GM23338 (cell line): Measurements from ENCODE around the gene RASIP1. TPM values are rescaled to one million over a fixed set of nuclear protein-coding genes. Genes with fewer than 3 reads are reported as not detected.

Experiments
- ATAC-seq: fragments of 200-7000 bp; cut with Tn5 transposase; 3 replicates; pipeline ENCODE4 v1.9.1; 2020
- DNase-seq: peaks from one replicate; pipeline ENCODE4 v3.0.0-alpha.2; 2015; ENCODE audit warnings: low spot score
- H2AFZ ChIP-seq: fragments of 200-600 bp; sonication (generic); 2 replicates; pipeline ENCODE4 v1.8.0; 2016; ENCODE audit warnings: antibody characterized with exemption, mild to moderate bottlenecking, moderate library complexity
- H3F3A ChIP-seq: fragments of 200-600 bp; sonication (generic); replicated peaks from 2 replicates; pipeline ENCODE4 v1.8.0; 2017; ENCODE audit warnings: antibody characterized with exemption, mixed run types, low read depth
- H3K27ac ChIP-seq: fragments of 200-600 bp; sonication (generic); 2 replicates; pipeline ENCODE4 v1.6.1; 2016; ENCODE audit warnings: low read depth
- H3K27me3 ChIP-seq: fragments of 200-600 bp; sonication (generic); 2 replicates; pipeline ENCODE4 v1.8.0; 2016; ENCODE audit warnings: mild to moderate bottlenecking, mixed run types, moderate library complexity; ENCODE audit not compliant: insufficient read depth
- H3K36me3 ChIP-seq: fragments of 200-600 bp; sonication (generic); 2 replicates; pipeline ENCODE4 v1.8.0; 2016; ENCODE audit warnings: mild to moderate bottlenecking; ENCODE audit not compliant: insufficient read depth
- H3K4me1 ChIP-seq: fragments of 200-600 bp; sonication (generic); 2 replicates; pipeline ENCODE4 v1.8.0; 2016; ENCODE audit warnings: mild to moderate bottlenecking, moderate library complexity; ENCODE audit not compliant: insufficient read depth
- H3K4me2 ChIP-seq: fragments of 200-600 bp; sonication (generic); 2 replicates; pipeline ENCODE4 v1.7.1; 2017; ENCODE audit warnings: mixed run types
- H3K4me3 ChIP-seq: fragments of 200-600 bp; sonication (generic); 2 replicates; pipeline ENCODE4 v1.6.1; 2016; ENCODE audit warnings: mixed run types
- H3K79me2 ChIP-seq: fragments of 200-600 bp; sonication (generic); replicated peaks from 2 replicates; pipeline ENCODE4 v1.8.0; 2017; ENCODE audit warnings: mild to moderate bottlenecking; ENCODE audit not compliant: insufficient read depth
- H3K9me2 ChIP-seq: fragments of 200-600 bp; sonication (generic); 2 replicates; pipeline ENCODE4 v1.8.0; 2017; ENCODE audit not compliant: insufficient read depth
- H4K20me1 ChIP-seq: fragments of 200-600 bp; sonication (generic); replicated peaks from 2 replicates; pipeline ENCODE4 v1.8.0; 2017; ENCODE audit warnings: mild to moderate bottlenecking; ENCODE audit not compliant: insufficient read depth
- H3K27ac Mint-ChIP-seq: 2 replicates; pipeline ENCODE4 v1.8.0; 2020; ENCODE audit warnings: inconsistent platforms, mild to moderate bottlenecking, moderate library complexity, mixed read lengths
- H3K27me3 Mint-ChIP-seq: 3 replicates; pipeline ENCODE4 v1.8.0; 2022; ENCODE audit warnings: low read depth, mild to moderate bottlenecking, moderate library complexity, mixed read lengths, inconsistent platforms; ENCODE audit not compliant: insufficient read depth, poor library complexity
- H3K36me3 Mint-ChIP-seq: 3 replicates; pipeline ENCODE4 v1.8.0; 2021; ENCODE audit warnings: low read depth, mild to moderate bottlenecking, inconsistent platforms, moderate library complexity, mixed read lengths
- H3K4me1 Mint-ChIP-seq: 3 replicates; pipeline ENCODE4 v1.8.0; 2020; ENCODE audit warnings: mild to moderate bottlenecking, inconsistent platforms, mixed read lengths
- H3K4me3 Mint-ChIP-seq: 3 replicates; pipeline ENCODE4 v1.8.0; 2021; ENCODE audit warnings: moderate library complexity, mild to moderate bottlenecking, inconsistent platforms, mixed read lengths
- H3K9me3 Mint-ChIP-seq: 3 replicates; pipeline ENCODE4 v1.8.0; 2020; ENCODE audit warnings: moderate library complexity, mild to moderate bottlenecking, inconsistent platforms, mixed read lengths
- CREB1 ChIP-seq: fragments of 250-450 bp; sonication (Bioruptor Pico); IDR thresholded peaks from 2 replicates; pipeline ENCODE4 v1.5.0; 2020; ENCODE audit warnings: low read depth, mild to moderate bottlenecking, moderate library complexity
- EZH2 ChIP-seq: fragments of 200-600 bp; sonication (generic); IDR thresholded peaks from one replicate; pipeline ENCODE4 v1.8.0; 2017; ENCODE audit warnings: antibody characterized with exemption, mild to moderate bottlenecking, low read depth; ENCODE audit not compliant: unreplicated experiment
- EZH2phosphoT487 ChIP-seq: fragments of 200-600 bp; sonication (generic); IDR thresholded peaks from one replicate; pipeline ENCODE4 v1.8.1; 2018; ENCODE audit warnings: antibody characterized with exemption; ENCODE audit not compliant: unreplicated experiment
- JUNB ChIP-seq: IDR thresholded peaks from one replicate; pipeline ENCODE4 v1.6.1; 2016; ENCODE audit warnings: antibody characterized with exemption; ENCODE audit not compliant: unreplicated experiment
- NANOG ChIP-seq: IDR thresholded peaks from 2 replicates; pipeline ENCODE4 v1.6.1; 2016; ENCODE audit warnings: antibody characterized with exemption, borderline replicate concordance
- POLR2AphosphoS5 ChIP-seq: IDR thresholded peaks from 2 replicates; pipeline ENCODE4 v1.6.1; 2016; ENCODE audit warnings: antibody characterized with exemption, low read depth
- STAT1 ChIP-seq: IDR thresholded peaks from one replicate; pipeline ENCODE4 v1.6.1; 2016; ENCODE audit warnings: antibody characterized with exemption; ENCODE audit not compliant: unreplicated experiment
- ZNF114 ChIP-seq: fragments of 250-450 bp; sonication (Bioruptor Pico); IDR thresholded peaks from 2 replicates; pipeline ENCODE4 v1.5.0; 2020; ENCODE audit warnings: mild to moderate bottlenecking, moderate library complexity
- ZNF331 ChIP-seq: fragments of 250-450 bp; sonication (Bioruptor Pico); IDR thresholded peaks from 2 replicates; pipeline ENCODE4 v1.5.0; 2020; ENCODE audit warnings: low read depth, mild to moderate bottlenecking, moderate library complexity
- polyA plus RNA-seq: library from polyadenylated mRNA; unstranded; fragments of >200 nt; fragmentation: Nextera tagmentation; extraction: Ambion mirVana; gene quantifications from 2 replicates; pipeline ENCODE4 v1.2.1, GENCODE V29; 2016
- total RNA-seq: library from RNA; depleted of rRNA; stranded (reverse); fragments of >200 nt; shearing (Covaris generic); gene quantifications from 2 replicates; pipeline ENCODE4 v1.2.3, GENCODE V29; 2014
- TF ChIP-seq, protein P1 (sequence below): fragments of 250-450 bp; sonication (Bioruptor Pico); IDR thresholded peaks from 2 replicates; pipeline ENCODE4 v1.5.0; 2020; ENCODE audit warnings: mild to moderate bottlenecking, moderate library complexity
- TF ChIP-seq, protein P2 (sequence below): IDR thresholded peaks from 2 replicates; pipeline ENCODE4 v1.6.1; 2016; ENCODE audit warnings: antibody characterized with exemption
- TF ChIP-seq, protein P3 (sequence below): IDR thresholded peaks from one replicate; pipeline ENCODE4 v1.6.1; 2018; ENCODE audit warnings: antibody characterized with exemption; ENCODE audit not compliant: unreplicated experiment
- TF ChIP-seq, protein P4 (sequence below), 2 experiments: fragments of 200-600 bp in 1 of 2; sonication (generic) in 1 of 2; conservative IDR thresholded peaks; 2 replicates each; pipeline versions ENCODE4 v1.5.1 to v1.6.1; 2016 to 2017; ENCODE audit warnings: antibody characterized with exemption in 2 of 2, low read depth in 2 of 2, mild to moderate bottlenecking in 2 of 2, moderate library complexity in 1 of 2

Gene RASIP1
- total and polyA plus RNA-seq, 2 experiments from 2014 or later: 9.2 to 14.8 TPM

DNA sequence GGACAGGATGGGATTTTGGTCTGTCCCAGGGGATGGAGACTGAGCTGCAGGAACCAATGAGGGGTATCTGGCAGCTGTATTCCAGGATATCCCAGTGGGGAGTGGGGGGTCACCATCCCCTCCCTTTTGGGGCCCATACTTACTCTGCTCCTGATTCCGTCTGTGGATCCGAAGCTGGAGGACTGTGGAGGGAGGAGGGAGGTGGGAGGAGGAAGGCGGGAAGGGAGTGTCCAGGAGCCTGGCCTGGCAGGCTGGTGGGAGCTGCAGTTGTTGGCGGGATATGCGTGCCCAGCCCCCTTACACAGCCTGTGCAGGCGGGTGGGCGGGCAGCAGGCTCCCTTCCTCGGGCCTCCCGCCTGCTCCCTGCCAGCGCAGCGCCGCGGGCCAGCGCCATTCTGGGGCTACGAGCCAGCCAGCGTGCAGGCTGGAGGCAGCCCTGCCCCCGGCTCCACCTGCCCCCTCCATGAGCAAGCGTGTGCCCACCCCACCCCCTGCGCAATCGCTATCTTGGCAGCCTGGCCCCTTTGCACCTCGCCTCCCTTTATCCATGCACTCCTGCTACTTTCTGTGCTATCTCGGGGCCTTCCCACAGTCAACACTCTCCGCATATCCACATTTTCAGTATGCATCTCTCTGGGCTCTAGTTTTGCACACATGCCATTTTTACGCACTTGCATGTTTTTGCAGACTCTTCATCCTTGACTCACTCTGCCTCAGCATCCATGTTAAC lies 23.7 kb downstream of the RASIP1 start:
- Mint-ChIP-seq H3K36me3 (no peaks in the 10 kb centered on the region; the same call in 2 of the 3 replicates), H3K27me3 (peaks cover 34% of the 10 kb centered on the region), H3K4me1 (peaks cover 44% of the 10 kb centered on the region), H3K27ac (no peak overlapping the region), H3K9me3 (peaks cover 3% of the 10 kb centered on the region; the same call in 1 of the 3 replicates), H3K4me3 (peak overlapping the region; percentile 64)
- Histone ChIP-seq H4K20me1 (no peaks in the 10 kb centered on the region), H3K79me2 (no peaks in the 10 kb centered on the region), H3K27ac (no peak overlapping the region), H3K36me3 (no peaks in the 10 kb centered on the region), H3K9me2 (no peaks in the 10 kb centered on the region), H2AFZ (peak overlapping the region; percentile 90), H3K4me2 (peak overlapping the region; percentile 86), H3F3A (peaks cover 10% of the 10 kb centered on the region; the same call in 1 of the 2 replicates), H3K27me3 (no peaks in the 10 kb centered on the region), H3K4me1 (peaks cover 44% of the 10 kb centered on the region), H3K4me3 (peak overlapping the region; percentile 57)
- TF ChIP-seq ZNF331 (CRISPR knock-in tag): no peak
- TF ChIP-seq, protein P1, sequence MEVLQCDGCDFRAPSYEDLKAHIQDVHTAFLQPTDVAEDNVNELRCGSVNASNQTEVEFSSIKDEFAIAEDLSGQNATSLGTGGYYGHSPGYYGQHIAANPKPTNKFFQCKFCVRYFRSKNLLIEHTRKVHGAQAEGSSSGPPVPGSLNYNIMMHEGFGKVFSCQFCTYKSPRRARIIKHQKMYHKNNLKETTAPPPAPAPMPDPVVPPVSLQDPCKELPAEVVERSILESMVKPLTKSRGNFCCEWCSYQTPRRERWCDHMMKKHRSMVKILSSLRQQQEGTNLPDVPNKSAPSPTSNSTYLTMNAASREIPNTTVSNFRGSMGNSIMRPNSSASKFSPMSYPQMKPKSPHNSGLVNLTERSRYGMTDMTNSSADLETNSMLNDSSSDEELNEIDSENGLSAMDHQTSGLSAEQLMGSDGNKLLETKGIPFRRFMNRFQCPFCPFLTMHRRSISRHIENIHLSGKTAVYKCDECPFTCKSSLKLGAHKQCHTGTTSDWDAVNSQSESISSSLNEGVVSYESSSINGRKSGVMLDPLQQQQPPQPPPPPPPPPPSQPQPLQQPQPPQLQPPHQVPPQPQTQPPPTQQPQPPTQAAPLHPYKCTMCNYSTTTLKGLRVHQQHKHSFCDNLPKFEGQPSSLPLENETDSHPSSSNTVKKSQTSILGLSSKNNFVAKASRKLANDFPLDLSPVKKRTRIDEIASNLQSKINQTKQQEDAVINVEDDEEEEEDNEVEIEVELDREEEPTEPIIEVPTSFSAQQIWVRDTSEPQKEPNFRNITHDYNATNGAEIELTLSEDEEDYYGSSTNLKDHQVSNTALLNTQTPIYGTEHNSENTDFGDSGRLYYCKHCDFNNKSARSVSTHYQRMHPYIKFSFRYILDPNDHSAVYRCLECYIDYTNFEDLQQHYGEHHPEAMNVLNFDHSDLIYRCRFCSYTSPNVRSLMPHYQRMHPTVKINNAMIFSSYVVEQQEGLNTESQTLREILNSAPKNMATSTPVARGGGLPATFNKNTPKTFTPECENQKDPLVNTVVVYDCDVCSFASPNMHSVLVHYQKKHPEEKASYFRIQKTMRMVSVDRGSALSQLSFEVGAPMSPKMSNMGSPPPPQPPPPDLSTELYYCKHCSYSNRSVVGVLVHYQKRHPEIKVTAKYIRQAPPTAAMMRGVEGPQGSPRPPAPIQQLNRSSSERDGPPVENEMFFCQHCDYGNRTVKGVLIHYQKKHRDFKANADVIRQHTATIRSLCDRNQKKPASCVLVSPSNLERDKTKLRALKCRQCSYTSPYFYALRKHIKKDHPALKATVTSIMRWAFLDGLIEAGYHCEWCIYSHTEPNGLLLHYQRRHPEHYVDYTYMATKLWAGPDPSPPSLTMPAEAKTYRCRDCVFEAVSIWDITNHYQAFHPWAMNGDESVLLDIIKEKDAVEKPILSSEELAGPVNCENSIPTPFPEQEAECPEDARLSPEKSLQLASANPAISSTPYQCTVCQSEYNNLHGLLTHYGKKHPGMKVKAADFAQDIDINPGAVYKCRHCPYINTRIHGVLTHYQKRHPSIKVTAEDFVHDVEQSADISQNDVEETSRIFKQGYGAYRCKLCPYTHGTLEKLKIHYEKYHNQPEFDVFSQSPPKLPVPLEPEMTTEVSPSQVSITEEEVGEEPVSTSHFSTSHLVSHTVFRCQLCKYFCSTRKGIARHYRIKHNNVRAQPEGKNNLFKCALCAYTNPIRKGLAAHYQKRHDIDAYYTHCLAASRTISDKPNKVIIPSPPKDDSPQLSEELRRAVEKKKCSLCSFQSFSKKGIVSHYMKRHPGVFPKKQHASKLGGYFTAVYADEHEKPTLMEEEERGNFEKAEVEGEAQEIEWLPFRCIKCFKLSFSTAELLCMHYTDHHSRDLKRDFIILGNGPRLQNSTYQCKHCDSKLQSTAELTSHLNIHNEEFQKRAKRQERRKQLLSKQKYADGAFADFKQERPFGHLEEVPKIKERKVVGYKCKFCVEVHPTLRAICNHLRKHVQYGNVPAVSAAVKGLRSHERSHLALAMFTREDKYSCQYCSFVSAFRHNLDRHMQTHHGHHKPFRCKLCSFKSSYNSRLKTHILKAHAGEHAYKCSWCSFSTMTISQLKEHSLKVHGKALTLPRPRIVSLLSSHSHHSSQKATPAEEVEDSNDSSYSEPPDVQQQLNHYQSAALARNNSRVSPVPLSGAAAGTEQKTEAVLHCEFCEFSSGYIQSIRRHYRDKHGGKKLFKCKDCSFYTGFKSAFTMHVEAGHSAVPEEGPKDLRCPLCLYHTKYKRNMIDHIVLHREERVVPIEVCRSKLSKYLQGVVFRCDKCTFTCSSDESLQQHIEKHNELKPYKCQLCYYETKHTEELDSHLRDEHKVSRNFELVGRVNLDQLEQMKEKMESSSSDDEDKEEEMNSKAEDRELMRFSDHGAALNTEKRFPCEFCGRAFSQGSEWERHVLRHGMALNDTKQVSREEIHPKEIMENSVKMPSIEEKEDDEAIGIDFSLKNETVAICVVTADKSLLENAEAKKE (CRISPR knock-in tag): no peak
- TF ChIP-seq STAT1: no peak
- no peak for TF ChIP-seq EZH2
- TF ChIP-seq ZNF114: no peak
- TF ChIP-seq, protein P2, sequence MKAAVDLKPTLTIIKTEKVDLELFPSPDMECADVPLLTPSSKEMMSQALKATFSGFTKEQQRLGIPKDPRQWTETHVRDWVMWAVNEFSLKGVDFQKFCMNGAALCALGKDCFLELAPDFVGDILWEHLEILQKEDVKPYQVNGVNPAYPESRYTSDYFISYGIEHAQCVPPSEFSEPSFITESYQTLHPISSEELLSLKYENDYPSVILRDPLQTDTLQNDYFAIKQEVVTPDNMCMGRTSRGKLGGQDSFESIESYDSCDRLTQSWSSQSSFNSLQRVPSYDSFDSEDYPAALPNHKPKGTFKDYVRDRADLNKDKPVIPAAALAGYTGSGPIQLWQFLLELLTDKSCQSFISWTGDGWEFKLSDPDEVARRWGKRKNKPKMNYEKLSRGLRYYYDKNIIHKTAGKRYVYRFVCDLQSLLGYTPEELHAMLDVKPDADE: no peak
- TF ChIP-seq, protein P3, sequence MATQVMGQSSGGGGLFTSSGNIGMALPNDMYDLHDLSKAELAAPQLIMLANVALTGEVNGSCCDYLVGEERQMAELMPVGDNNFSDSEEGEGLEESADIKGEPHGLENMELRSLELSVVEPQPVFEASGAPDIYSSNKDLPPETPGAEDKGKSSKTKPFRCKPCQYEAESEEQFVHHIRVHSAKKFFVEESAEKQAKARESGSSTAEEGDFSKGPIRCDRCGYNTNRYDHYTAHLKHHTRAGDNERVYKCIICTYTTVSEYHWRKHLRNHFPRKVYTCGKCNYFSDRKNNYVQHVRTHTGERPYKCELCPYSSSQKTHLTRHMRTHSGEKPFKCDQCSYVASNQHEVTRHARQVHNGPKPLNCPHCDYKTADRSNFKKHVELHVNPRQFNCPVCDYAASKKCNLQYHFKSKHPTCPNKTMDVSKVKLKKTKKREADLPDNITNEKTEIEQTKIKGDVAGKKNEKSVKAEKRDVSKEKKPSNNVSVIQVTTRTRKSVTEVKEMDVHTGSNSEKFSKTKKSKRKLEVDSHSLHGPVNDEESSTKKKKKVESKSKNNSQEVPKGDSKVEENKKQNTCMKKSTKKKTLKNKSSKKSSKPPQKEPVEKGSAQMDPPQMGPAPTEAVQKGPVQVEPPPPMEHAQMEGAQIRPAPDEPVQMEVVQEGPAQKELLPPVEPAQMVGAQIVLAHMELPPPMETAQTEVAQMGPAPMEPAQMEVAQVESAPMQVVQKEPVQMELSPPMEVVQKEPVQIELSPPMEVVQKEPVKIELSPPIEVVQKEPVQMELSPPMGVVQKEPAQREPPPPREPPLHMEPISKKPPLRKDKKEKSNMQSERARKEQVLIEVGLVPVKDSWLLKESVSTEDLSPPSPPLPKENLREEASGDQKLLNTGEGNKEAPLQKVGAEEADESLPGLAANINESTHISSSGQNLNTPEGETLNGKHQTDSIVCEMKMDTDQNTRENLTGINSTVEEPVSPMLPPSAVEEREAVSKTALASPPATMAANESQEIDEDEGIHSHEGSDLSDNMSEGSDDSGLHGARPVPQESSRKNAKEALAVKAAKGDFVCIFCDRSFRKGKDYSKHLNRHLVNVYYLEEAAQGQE: no peak
- TF ChIP-seq EZH2phosphoT487: no peak
- TF ChIP-seq JUNB: no peak
- TF ChIP-seq CREB1 (CRISPR knock-in tag): no peak
- TF ChIP-seq POLR2AphosphoS5: no peak
- TF ChIP-seq NANOG: no peak
- TF ChIP-seq, protein P4, sequence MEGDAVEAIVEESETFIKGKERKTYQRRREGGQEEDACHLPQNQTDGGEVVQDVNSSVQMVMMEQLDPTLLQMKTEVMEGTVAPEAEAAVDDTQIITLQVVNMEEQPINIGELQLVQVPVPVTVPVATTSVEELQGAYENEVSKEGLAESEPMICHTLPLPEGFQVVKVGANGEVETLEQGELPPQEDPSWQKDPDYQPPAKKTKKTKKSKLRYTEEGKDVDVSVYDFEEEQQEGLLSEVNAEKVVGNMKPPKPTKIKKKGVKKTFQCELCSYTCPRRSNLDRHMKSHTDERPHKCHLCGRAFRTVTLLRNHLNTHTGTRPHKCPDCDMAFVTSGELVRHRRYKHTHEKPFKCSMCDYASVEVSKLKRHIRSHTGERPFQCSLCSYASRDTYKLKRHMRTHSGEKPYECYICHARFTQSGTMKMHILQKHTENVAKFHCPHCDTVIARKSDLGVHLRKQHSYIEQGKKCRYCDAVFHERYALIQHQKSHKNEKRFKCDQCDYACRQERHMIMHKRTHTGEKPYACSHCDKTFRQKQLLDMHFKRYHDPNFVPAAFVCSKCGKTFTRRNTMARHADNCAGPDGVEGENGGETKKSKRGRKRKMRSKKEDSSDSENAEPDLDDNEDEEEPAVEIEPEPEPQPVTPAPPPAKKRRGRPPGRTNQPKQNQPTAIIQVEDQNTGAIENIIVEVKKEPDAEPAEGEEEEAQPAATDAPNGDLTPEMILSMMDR (conservative IDR thresholded peaks at IDR 0.05; ENCODE audit: low read depth in 2 of 2): no peak
- DNase-seq (peak; percentile 57), ATAC-seq (peak; percentile 0; the same call in 2 of the 3 replicates)
